ENCODE results near the gene SHANK3. TPM values are rescaled to one million over a fixed set of nuclear protein-coding genes. Genes with fewer than 3 reads are reported as not detected.

SHANK3 gene
- total RNA-seq, 1 donor from 2014 or later: not detected

- no peaks in the 10 kb centered on the region for H3K4me1 Mint-ChIP-seq
- ChIA-PET POLR2A (no interaction called here), CTCF (no interaction called here)
- no peak overlapping the region for H3K27ac Mint-ChIP-seq
- intact Hi-C loops (cut with micrococcal nuclease): no loop called here
- TF ChIP-seq CTCF (IDR thresholded peaks at IDR 0.05): no peak
- no peak overlapping the region for H3K4me3 Mint-ChIP-seq
- no peaks in the 10 kb centered on the region for H3K36me3 Mint-ChIP-seq (ENCODE audit: low read depth)
- peaks cover 7% of the 10 kb centered on the region for H3K9me3 Mint-ChIP-seq
- DNase-seq (no peak), ATAC-seq (ENCODE audit: low read depth) (no peak)
- peaks cover 8% of the 10 kb centered on the region for H3K27me3 Mint-ChIP-seq
These were observed 21.5 kb downstream of the SHANK3 start for GRCh38 chr22:50694099-50694605.

- intact Hi-C loops (cut with micrococcal nuclease): no loop called here
- H3K9me3 Mint-ChIP-seq: peaks cover 7% of the 10 kb centered on the region
- ChIA-PET CTCF (no interaction called here), POLR2A (no interaction called here)
- H3K27me3 Mint-ChIP-seq: peaks cover 8% of the 10 kb centered on the region
- DNase-seq: no peak
- H3K4me3 Mint-ChIP-seq: no peak overlapping the region
- no peak overlapping the region for H3K27ac Mint-ChIP-seq
- ATAC-seq (ENCODE audit: low read depth): no peak
- H3K36me3 Mint-ChIP-seq (ENCODE audit: low read depth): no peaks in the 10 kb centered on the region
- no peak for TF ChIP-seq CTCF (IDR thresholded peaks at IDR 0.05)
- no peaks in the 10 kb centered on the region for H3K4me1 Mint-ChIP-seq
These were observed 22.3 kb downstream of the SHANK3 start for GRCh38 chr22:50694766-50695420.

GRCh38 chr22:50695421-50696250 lies 23.0 kb downstream of the SHANK3 start:
- no peaks in the 10 kb centered on the region for H3K4me1 Mint-ChIP-seq
- ChIA-PET POLR2A (no interaction called here), CTCF (no interaction called here)
- TF ChIP-seq CTCF (IDR thresholded peaks at IDR 0.05): no peak
- peaks cover 11% of the 10 kb centered on the region for H3K27me3 Mint-ChIP-seq
- intact Hi-C loops (cut with micrococcal nuclease): no loop called here
- no peak overlapping the region for H3K27ac Mint-ChIP-seq
- DNase-seq (no peak), ATAC-seq (ENCODE audit: low read depth) (no peak)
- peaks cover 7% of the 10 kb centered on the region for H3K9me3 Mint-ChIP-seq
- H3K36me3 Mint-ChIP-seq (ENCODE audit: low read depth): no peaks in the 10 kb centered on the region
- H3K4me3 Mint-ChIP-seq: no peak overlapping the region

- Mint-ChIP-seq H3K4me3 (no peak overlapping the region), H3K27ac (no peak overlapping the region), H3K36me3 (ENCODE audit: low read depth) (no peaks in the 10 kb centered on the region), H3K4me1 (no peaks in the 10 kb centered on the region), H3K27me3 (peaks cover 12% of the 10 kb centered on the region), H3K9me3 (peaks cover 7% of the 10 kb centered on the region)
- no peak for TF ChIP-seq CTCF (IDR thresholded peaks at IDR 0.05)
- DNase-seq (no peak), ATAC-seq (ENCODE audit: low read depth) (no peak)
- CTCF ChIA-PET: no interaction called here
- intact Hi-C loops (cut with micrococcal nuclease): no loop called here
- POLR2A ChIA-PET: no interaction called here
These were observed 23.7 kb downstream of the SHANK3 start for GRCh38 chr22:50696251-50696798.
